Immature natural killer cell (primary cell): ENCODE data around the gene RTL5. TPM values are rescaled to one million over a fixed set of nuclear protein-coding genes. Genes with fewer than 3 reads are reported as not detected.
A peak's percentile ranks its signal among the peaks of the same experiment; 100 is the strongest.
"Not testable (repeated sequence)": the region's sequence is repeated elsewhere in the genome, so short reads cannot be mapped to it uniquely, and the experiment has no call there.

Experiments used
- DNase-seq, 3 donors: peaks; one replicate each; pipeline ENCODE4 v3.0.0; 2022; ENCODE audit warnings: mixed read lengths in 1 of 3
- H3K27ac Mint-ChIP-seq, 6 donors: one replicate each; pipeline ENCODE4 v1.8.0; 2020; ENCODE audit warnings: mixed read lengths in 6 of 6, mild to moderate bottlenecking in 5 of 6, inconsistent platforms in 4 of 6, moderate library complexity in 3 of 6
- H3K27me3 Mint-ChIP-seq, 3 donors: one replicate each; pipeline ENCODE4 v1.8.0; 2020 to 2021; ENCODE audit warnings: low read depth in 3 of 3, mild to moderate bottlenecking in 3 of 3, mixed read lengths in 3 of 3, moderate library complexity in 3 of 3, inconsistent platforms in 1 of 3
- H3K36me3 Mint-ChIP-seq, 3 donors: one replicate each; pipeline ENCODE4 v1.8.0; 2020; ENCODE audit warnings: mixed read lengths in 3 of 3, inconsistent platforms in 2 of 3, mild to moderate bottlenecking in 2 of 3
- H3K4me1 Mint-ChIP-seq, 2 donors: one replicate each; pipeline ENCODE4 v1.8.0; 2020; ENCODE audit warnings: inconsistent platforms in 2 of 2, mild to moderate bottlenecking in 2 of 2, mixed read lengths in 2 of 2, moderate library complexity in 1 of 2
- H3K4me3 Mint-ChIP-seq, 5 donors: one replicate each; pipeline ENCODE4 v1.8.0; 2020; ENCODE audit warnings: mild to moderate bottlenecking in 5 of 5, mixed read lengths in 5 of 5, inconsistent platforms in 3 of 5, moderate library complexity in 3 of 5
- H3K9me3 Mint-ChIP-seq, 6 donors: one replicate each; pipeline ENCODE4 v1.8.0; 2020; ENCODE audit warnings: mild to moderate bottlenecking in 6 of 6, mixed read lengths in 6 of 6, inconsistent platforms in 4 of 6, moderate library complexity in 3 of 6
- polyA plus RNA-seq, 3 donors: library from polyadenylated mRNA; unstranded; fragments of 300-500 nt; fragmentation: Illumina TruSeq; gene quantifications; one replicate each; pipeline ENCODE4 v1.2.3, GENCODE V29; 2021

RTL5 gene
- polyA plus RNA-seq = under 1 TPM; 0.10 to 0.19 (median 0.16) TPM

DNA sequence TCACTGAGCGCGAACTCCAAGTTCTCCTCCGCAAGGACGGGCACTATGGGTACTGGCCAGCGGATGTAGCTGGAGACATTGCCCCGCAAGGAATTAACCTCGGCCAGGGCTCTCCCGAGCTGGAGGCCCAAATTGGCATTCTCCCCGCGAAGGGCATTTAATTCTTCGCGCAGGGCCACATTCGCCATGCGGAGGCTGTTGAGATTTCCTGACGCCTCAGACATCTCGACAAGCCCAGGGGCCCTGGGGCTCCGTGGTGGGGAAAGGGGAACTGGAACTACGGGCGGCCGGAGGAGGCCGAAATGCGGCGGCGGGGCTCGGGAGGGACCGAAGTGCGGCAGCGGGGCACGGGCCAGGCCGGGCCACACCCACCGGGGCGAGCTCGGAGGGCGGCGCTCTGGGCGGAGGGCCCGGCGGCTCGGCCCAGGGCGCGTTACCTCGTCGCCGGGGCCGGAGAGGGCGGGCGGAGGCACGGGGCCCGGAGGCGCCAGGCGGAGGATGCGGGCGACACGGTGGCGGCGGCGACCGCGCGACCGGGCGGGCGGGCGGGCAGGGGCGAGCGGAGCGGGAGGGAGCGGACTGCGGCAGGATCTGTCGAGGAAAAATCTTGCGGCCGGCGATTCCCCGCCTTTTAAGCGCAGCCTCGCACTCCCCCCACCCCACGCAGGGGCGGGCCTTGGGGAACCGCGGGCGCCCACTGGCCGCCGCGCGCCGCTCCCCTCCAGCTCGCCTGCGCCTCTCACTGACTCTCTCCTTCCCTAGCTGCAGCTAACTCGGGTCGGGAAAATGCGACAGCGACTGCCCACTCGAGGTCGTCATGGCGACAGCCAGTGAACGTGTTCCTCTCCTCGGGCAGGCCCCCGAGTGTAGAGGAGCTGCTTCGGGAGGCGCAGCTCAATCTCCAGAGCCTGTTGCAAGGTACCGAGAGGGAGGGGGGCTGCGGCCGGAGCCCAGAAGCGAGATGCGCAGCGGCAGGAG is at the start of gene RTL5:
TSS of gene RTL5 (minus strand) at position 599 of the 978 bp plus-strand sequence.
- Mint-ChIP-seq H3K9me3 (peaks cover 0 to 2% (median 0%) of the 10 kb centered on the region in 6 donors), H3K4me1 (peaks cover 7 to 13% of the 10 kb centered on the region in 2 donors), H3K27me3 (peaks cover 2 to 5% (median 3%) of the 10 kb centered on the region in 3 donors), H3K27ac (peak within 1 kb of the TSS in 4 of 6 donors; percentile 59 to 85 (median 72)), H3K36me3 (no peaks in the 10 kb centered on the region), H3K4me3 (peak within 1 kb of the TSS; percentile 72 to 88 (median 81))
- peak; percentile 54 to 60 (median 57) for DNase-seq

DNA sequence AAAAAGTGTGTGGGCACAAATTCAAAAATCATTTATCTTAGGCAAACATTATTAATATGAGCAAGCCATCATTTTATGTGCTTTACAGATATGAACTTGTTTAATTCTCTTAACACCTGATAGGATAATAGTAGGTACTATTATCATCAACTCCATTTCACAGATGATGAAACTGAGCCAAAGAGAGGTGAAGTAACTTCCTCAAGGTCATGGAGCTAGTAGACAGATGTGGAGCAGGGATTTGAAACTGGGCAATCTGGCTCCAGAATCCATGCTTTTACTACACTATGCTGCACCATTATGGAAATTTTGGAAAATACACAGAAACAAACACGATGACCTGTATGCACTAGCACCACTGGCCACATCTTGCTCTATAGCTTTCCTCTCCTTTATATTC is 48.8 kb upstream of the RTL5 start:
- Mint-ChIP-seq H3K4me1 (peaks cover 6% of the 10 kb centered on the region in 2 donors), H3K27me3 (peaks cover 0 to 4% (median 2%) of the 10 kb centered on the region in 3 donors), H3K27ac (peak overlapping the region in 2 of 6 donors; percentile 20 to 34), H3K36me3 (no peaks in the 10 kb centered on the region), H3K9me3 (no peaks in the 10 kb centered on the region), H3K4me3 (no peak overlapping the region)
- no peak for DNase-seq

- H3K27me3 Mint-ChIP-seq = peaks cover 0 to 5% (median 2%) of the 10 kb centered on the region in 3 donors
- no peaks in the 10 kb centered on the region for H3K36me3 Mint-ChIP-seq
- H3K4me1 Mint-ChIP-seq = peaks cover 0 to 3% of the 10 kb centered on the region in 2 donors
- DNase-seq = no peak
- no peaks in the 10 kb centered on the region for H3K9me3 Mint-ChIP-seq
- H3K4me3 Mint-ChIP-seq = no peak overlapping the region
- no peak overlapping the region for H3K27ac Mint-ChIP-seq
These were observed 45.3 kb upstream of the RTL5 start for GRCh38 chrX:72176981-72177380.

- DNase-seq, H3K36me3 Mint-ChIP-seq, H3K27me3 Mint-ChIP-seq, H3K27ac Mint-ChIP-seq, H3K9me3 Mint-ChIP-seq, H3K4me3 Mint-ChIP-seq, H3K4me1 Mint-ChIP-seq: not testable (repeated sequence)
These were observed 44.6 kb upstream of the RTL5 start for GRCh38 chrX:72176289-72176688.

- DNase-seq = peak; percentile 54 to 75 (median 56)
- Mint-ChIP-seq H3K9me3 (no peaks in the 10 kb centered on the region), H3K36me3 (no peaks in the 10 kb centered on the region), H3K27ac (peak overlapping the region; percentile 82 to 95 (median 90)), H3K27me3 (peaks cover 0 to 6% (median 0%) of the 10 kb centered on the region in 3 donors), H3K4me3 (peak overlapping the region; percentile 73 to 94 (median 78)), H3K4me1 (peaks cover 5 to 9% of the 10 kb centered on the region in 2 donors)
These were observed 37.5 kb upstream of the RTL5 start for GRCh38 chrX:72169008-72169728.

DNA sequence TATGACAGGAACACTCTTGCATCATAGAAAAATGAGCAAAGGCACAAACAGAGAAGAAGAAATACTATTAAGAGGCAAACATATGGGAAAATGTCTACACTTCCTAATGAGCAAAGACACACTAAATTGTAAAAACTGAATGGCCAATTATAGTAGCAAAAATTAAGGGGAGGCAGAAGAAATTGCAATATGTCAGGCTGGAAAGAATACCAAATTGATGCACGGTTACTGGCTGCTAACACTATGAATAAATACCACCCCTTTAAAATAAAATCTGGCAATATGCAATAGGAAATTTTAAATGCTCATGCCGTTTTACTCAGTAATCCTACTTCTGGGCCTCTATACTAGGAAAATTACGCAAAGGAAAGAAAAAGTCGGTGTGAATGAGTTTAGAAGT is 33.8 kb upstream of the RTL5 start:
- Mint-ChIP-seq H3K4me3 (no peak overlapping the region), H3K27me3 (peaks cover 0 to 6% (median 2%) of the 10 kb centered on the region in 3 donors), H3K9me3 (no peaks in the 10 kb centered on the region), H3K36me3 (no peaks in the 10 kb centered on the region), H3K4me1 (peaks cover 5 to 9% of the 10 kb centered on the region in 2 donors), H3K27ac (no peak overlapping the region)
- no peak for DNase-seq

- Mint-ChIP-seq H3K36me3 (no peaks in the 10 kb centered on the region), H3K4me1 (no peaks in the 10 kb centered on the region), H3K27me3 (peaks cover 2 to 7% (median 5%) of the 10 kb centered on the region in 3 donors), H3K27ac (no peak overlapping the region), H3K4me3 (no peak overlapping the region), H3K9me3 (no peaks in the 10 kb centered on the region)
- no peak for DNase-seq
These were observed 28.1 kb upstream of the RTL5 start for GRCh38 chrX:72159769-72160168.

GRCh38 chrX:72158773-72159172 is 27.1 kb upstream of the RTL5 start:
- H3K4me1 Mint-ChIP-seq = no peaks in the 10 kb centered on the region

DNA sequence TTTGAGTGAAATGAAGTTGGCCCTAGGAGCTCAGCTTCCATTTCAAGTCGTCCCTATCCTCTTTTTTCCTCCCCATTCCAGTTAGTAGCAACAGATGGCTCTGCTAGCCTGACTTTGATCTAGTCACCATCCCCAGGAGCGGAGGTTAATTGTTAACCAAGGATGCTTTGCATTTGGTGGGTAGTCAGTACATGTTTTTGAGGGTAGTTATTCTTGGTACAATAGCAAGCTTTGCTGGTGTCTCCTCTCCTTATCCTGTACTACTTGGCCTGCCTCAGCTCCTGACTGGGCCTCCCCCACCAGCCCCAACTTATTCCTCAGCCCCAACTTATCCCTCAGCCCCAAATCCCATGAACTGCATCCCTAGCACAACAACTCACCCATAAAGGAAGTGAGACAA is 14.8 kb upstream of the RTL5 start:
- peaks cover 2 to 21% (median 3%) of the 10 kb centered on the region in 3 donors for H3K27me3 Mint-ChIP-seq
- H3K27ac Mint-ChIP-seq = no peak overlapping the region

More at GRCh38 chrX:72158773-72159172, 27.1 kb upstream of the RTL5 start:
- Mint-ChIP-seq H3K36me3 (no peaks in the 10 kb centered on the region), H3K27ac (no peak overlapping the region), H3K27me3 (peaks cover 2 to 7% (median 5%) of the 10 kb centered on the region in 3 donors), H3K9me3 (no peaks in the 10 kb centered on the region), H3K4me3 (no peak overlapping the region)
- DNase-seq = no peak

DNA sequence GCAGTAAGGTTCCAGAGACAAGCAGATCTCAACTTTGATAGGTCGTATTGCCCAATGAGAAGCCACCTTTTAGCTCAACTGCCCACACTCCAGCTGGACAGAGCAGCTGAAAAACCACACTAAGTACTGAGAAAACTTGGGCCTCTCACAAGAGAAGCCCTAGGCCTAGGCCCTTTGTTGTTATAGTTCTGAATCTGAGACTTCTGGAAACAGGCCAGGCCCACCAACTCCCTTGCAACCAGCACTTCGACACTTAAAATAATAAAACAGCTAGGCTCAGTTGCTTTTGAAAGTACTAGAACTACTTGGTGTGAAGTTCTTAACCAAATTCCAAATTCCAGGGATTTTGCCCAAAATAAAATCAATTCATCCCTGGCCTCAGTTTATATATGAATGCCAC is 13.5 kb upstream of the RTL5 start:
- peaks cover 0 to 12% (median 6%) of the 10 kb centered on the region in 3 donors for H3K36me3 Mint-ChIP-seq
- no peaks in the 10 kb centered on the region for H3K9me3 Mint-ChIP-seq
- H3K27me3 Mint-ChIP-seq = peaks cover 2 to 18% (median 4%) of the 10 kb centered on the region in 3 donors
- H3K27ac Mint-ChIP-seq = peak overlapping the region in 2 of 6 donors; percentile 27 to 43
- DNase-seq = no peak
- peaks cover 4 to 14% of the 10 kb centered on the region in 2 donors for H3K4me1 Mint-ChIP-seq
- no peak overlapping the region for H3K4me3 Mint-ChIP-seq

More for the DNA sequence above, 14.8 kb upstream of the RTL5 start:
- Mint-ChIP-seq H3K9me3 (no peaks in the 10 kb centered on the region), H3K4me1 (peaks cover 4 to 14% of the 10 kb centered on the region in 2 donors), H3K36me3 (peaks cover 0 to 8% (median 6%) of the 10 kb centered on the region in 3 donors), H3K4me3 (no peak overlapping the region)
- DNase-seq = no peak

DNA sequence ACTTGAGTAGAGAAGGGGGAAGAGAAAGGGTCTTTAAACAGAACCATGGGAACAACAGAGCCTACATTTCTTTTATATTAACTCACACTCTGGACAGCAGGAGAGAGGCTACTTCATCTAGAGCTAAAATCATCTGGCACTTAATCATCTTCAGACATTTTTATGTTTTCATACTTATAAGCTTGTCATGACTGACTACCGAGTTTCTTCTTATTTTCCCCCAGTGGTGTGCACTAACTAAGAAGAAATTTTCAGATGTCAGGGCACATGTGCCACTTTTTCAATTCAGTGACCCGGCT is 11.8 kb upstream of the RTL5 start:
- H3K4me1 Mint-ChIP-seq = peaks cover 4 to 14% of the 10 kb centered on the region in 2 donors
- H3K36me3 Mint-ChIP-seq = peaks cover 0 to 12% (median 12%) of the 10 kb centered on the region in 3 donors
- H3K4me3 Mint-ChIP-seq = no peak overlapping the region
- H3K27me3 Mint-ChIP-seq = peaks cover 3 to 16% (median 4%) of the 10 kb centered on the region in 3 donors
- DNase-seq = no peak
- peak overlapping the region in 2 of 6 donors; percentile 54 to 65 for H3K27ac Mint-ChIP-seq
- peaks cover 0 to 2% (median 0%) of the 10 kb centered on the region in 6 donors for H3K9me3 Mint-ChIP-seq

- peaks cover 4 to 14% of the 10 kb centered on the region in 2 donors for H3K4me1 Mint-ChIP-seq
- H3K27ac Mint-ChIP-seq = peak overlapping the region in 4 of 6 donors; percentile 13 to 65 (median 39)
- H3K4me3 Mint-ChIP-seq = no peak overlapping the region
- H3K9me3 Mint-ChIP-seq = peaks cover 0 to 2% (median 0%) of the 10 kb centered on the region in 6 donors
- DNase-seq = no peak
- peaks cover 2 to 14% (median 4%) of the 10 kb centered on the region in 3 donors for H3K27me3 Mint-ChIP-seq
- H3K36me3 Mint-ChIP-seq = peaks cover 0 to 12% (median 12%) of the 10 kb centered on the region in 3 donors
These were observed 11.3 kb upstream of the RTL5 start for GRCh38 chrX:72142794-72143608.
